Progenitor cell of endocrine pancreas (in vitro differentiated cells): ENCODE data around the gene KRT36. TPM values are rescaled to one million over a fixed set of nuclear protein-coding genes. Genes with fewer than 3 reads are reported as not detected.

Source experiments
- DNase-seq: peaks from one replicate; pipeline ENCODE4 v3.0.0; 2021; ENCODE audit warnings: low spot score; ENCODE audit not compliant: unreplicated experiment
- H3K27ac Mint-ChIP-seq: 2 replicates; pipeline ENCODE4 v1.8.0; 2021; ENCODE audit warnings: mild to moderate bottlenecking, moderate library complexity, mixed read lengths
- H3K27me3 Mint-ChIP-seq: 2 replicates; pipeline ENCODE4 v1.8.0; 2021; ENCODE audit warnings: mixed read lengths
- H3K36me3 Mint-ChIP-seq: 2 replicates; pipeline ENCODE4 v1.8.0; 2022; ENCODE audit warnings: mixed read lengths; ENCODE audit not compliant: insufficient read depth
- H3K4me1 Mint-ChIP-seq: 2 replicates; pipeline ENCODE4 v1.8.0; 2021; ENCODE audit warnings: low read depth, mixed read lengths
- H3K4me3 Mint-ChIP-seq: 2 replicates; pipeline ENCODE4 v1.8.0; 2021; ENCODE audit warnings: low read depth, mild to moderate bottlenecking, moderate library complexity, mixed read lengths
- H3K9me3 Mint-ChIP-seq: 2 replicates; pipeline ENCODE4 v1.8.0; 2021; ENCODE audit warnings: low read depth, mixed read lengths
- total RNA-seq: library from RNA; stranded (reverse); gene quantifications from 2 replicates; pipeline ENCODE4 v1.2.1, GENCODE V29; 2021
- TF ChIP-seq, protein P1 (sequence below): fragments of 200-600 bp; sonication (generic); IDR thresholded peaks from one replicate; pipeline ENCODE4 v1.5.0; 2021; ENCODE audit warnings: antibody characterized with exemption, mild to moderate bottlenecking; ENCODE audit not compliant: unreplicated experiment

Gene KRT36
- total RNA-seq, 1 donor from 2014 or later: not detected

DNA sequence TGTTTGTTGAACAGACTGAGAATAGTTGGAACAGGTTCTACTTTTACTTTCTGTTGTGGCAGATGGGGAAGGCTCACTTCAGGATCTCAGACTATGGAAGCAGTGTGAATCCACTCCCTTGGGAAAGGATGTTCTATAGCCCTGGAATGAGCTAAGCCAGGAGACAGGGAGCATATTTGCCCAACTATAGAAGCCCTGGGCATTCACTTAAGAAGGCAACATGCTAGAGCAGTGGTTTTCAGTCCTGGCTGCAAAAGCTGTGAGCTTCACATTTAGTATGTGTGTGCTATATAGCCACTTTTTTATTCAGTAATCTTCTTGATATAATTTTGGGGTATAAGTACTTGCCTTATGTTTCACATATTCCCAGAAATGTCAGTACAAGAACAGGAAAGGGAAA lies 21.4 kb downstream of the KRT36 start:
- DNase-seq: no peak
- no peaks in the 10 kb centered on the region for H3K4me1 Mint-ChIP-seq
- no peaks in the 10 kb centered on the region for H3K36me3 Mint-ChIP-seq
- peaks cover 8% of the 10 kb centered on the region for H3K9me3 Mint-ChIP-seq
- H3K4me3 Mint-ChIP-seq: no peak overlapping the region
- no peak overlapping the region for H3K27ac Mint-ChIP-seq
- peaks cover 8% of the 10 kb centered on the region for H3K27me3 Mint-ChIP-seq
- TF ChIP-seq, protein P1, sequence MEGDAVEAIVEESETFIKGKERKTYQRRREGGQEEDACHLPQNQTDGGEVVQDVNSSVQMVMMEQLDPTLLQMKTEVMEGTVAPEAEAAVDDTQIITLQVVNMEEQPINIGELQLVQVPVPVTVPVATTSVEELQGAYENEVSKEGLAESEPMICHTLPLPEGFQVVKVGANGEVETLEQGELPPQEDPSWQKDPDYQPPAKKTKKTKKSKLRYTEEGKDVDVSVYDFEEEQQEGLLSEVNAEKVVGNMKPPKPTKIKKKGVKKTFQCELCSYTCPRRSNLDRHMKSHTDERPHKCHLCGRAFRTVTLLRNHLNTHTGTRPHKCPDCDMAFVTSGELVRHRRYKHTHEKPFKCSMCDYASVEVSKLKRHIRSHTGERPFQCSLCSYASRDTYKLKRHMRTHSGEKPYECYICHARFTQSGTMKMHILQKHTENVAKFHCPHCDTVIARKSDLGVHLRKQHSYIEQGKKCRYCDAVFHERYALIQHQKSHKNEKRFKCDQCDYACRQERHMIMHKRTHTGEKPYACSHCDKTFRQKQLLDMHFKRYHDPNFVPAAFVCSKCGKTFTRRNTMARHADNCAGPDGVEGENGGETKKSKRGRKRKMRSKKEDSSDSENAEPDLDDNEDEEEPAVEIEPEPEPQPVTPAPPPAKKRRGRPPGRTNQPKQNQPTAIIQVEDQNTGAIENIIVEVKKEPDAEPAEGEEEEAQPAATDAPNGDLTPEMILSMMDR: no peak

- Mint-ChIP-seq H3K4me1 (no peaks in the 10 kb centered on the region), H3K4me3 (no peak overlapping the region), H3K36me3 (no peaks in the 10 kb centered on the region), H3K27me3 (peaks cover 8% of the 10 kb centered on the region), H3K27ac (no peak overlapping the region), H3K9me3 (peaks cover 8% of the 10 kb centered on the region)
- no peak for DNase-seq
- TF ChIP-seq, protein P1: no peak
Observed at GRCh38 chr17:41467561-41467960, 22.1 kb downstream of the KRT36 start.

- DNase-seq: no peak
- Mint-ChIP-seq H3K27ac (no peak within 1 kb of the TSS), H3K36me3 (no peaks in the 10 kb centered on the region), H3K27me3 (peaks cover 8% of the 10 kb centered on the region), H3K9me3 (peaks cover 8% of the 10 kb centered on the region), H3K4me3 (no peak within 1 kb of the TSS), H3K4me1 (no peaks in the 10 kb centered on the region)
- TF ChIP-seq, protein P1: no peak
Observed at GRCh38 chr17:41466988-41467387, 22.7 kb downstream of the KRT36 start, which contains the start of gene KRT32. KRT32 (minus strand) TSS chr17:41467386; CDS start chr17:41467325, 61 bp downstream.

DNA sequence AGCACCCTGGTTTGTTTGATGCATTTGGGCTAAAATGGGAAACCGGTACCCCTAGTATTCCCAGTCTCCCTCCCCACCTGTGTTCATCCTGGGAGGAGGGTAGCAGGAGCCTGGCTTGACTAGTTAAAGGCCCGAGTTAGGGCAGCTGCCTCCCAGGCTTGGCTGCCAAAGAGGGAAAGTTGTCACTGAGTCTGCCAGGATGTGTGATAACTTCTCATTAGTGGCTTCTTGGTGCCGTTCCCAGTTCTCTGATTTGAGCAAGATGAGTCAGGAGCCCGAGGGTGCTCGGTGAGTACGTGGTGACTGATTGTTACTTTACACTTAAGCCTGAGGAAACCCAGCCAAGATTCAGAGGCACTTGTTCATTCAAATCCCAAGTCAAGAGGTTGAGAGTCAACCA lies 25.0 kb downstream of the KRT36 start:
- Mint-ChIP-seq H3K36me3 (no peaks in the 10 kb centered on the region), H3K27me3 (peaks cover 6% of the 10 kb centered on the region), H3K4me3 (no peak overlapping the region), H3K9me3 (peaks cover 3% of the 10 kb centered on the region), H3K27ac (no peak overlapping the region), H3K4me1 (no peaks in the 10 kb centered on the region)
- TF ChIP-seq, protein P1: no peak
- no peak for DNase-seq

DNA sequence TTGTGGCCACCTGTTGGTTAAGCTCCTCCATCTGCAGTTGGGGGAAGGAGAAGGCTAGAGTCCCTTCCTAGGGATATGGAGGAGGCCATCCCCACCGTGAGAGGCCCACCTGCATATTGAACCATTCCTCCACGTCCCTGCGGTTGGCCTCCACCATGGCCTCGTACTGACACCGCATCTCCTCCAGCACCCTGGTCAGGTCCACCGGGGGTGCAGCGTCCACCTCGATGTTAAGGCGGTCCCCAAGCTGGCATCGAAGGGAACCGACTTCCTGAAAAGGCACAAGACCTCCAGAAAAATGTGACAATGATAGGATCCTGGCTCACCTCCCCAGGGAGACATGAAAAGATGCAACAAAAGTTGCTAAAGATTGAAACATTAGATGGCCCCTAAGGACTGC lies 25.5 kb downstream of the KRT36 start:
- TF ChIP-seq, protein P1: no peak
- H3K4me1 Mint-ChIP-seq: no peaks in the 10 kb centered on the region
- no peaks in the 10 kb centered on the region for H3K36me3 Mint-ChIP-seq
- H3K27me3 Mint-ChIP-seq: peaks cover 6% of the 10 kb centered on the region
- no peak overlapping the region for H3K27ac Mint-ChIP-seq
- H3K9me3 Mint-ChIP-seq: peaks cover 3% of the 10 kb centered on the region
- no peak for DNase-seq
- H3K4me3 Mint-ChIP-seq: no peak overlapping the region
